ENCODE measurements around the gene DTNB.
A peak's percentile ranks its signal among the peaks of the same experiment; 100 is the strongest.
"Not testable (repeated sequence)": the region's sequence is repeated elsewhere in the genome, so short reads cannot be mapped to it uniquely, and the experiment has no call there.

Gene DTNB

GRCh38 chr2:25411281-25411680 lies 262.1 kb downstream of the DTNB start:
- no peak for DNase-seq

DNA sequence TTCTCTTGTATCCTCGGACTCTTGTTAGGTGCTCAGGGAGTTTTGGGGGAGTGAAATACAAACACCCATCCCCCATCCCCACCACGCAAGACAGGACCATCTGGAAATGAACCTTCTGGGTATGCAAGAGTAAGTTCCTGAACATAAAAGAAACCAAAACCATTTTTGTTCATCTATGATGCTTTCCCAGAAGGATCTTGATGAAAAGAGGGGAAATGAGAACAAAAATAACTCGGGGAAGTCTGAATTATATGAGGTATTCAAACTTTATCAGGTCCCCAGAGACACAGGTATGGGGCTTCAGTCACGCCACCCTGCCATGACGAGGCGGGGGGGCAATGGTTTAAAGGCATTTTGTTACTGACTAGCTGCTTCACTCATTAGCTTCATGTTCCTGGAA lies 263.0 kb downstream of the DTNB start:
- DNase-seq, result no peak

GRCh38 chr2:25409468-25409867 lies 263.9 kb downstream of the DTNB start:
- DNase-seq, result no peak

- no peak for DNase-seq
These were observed 264.3 kb downstream of the DTNB start for GRCh38 chr2:25409044-25409443.

DNA sequence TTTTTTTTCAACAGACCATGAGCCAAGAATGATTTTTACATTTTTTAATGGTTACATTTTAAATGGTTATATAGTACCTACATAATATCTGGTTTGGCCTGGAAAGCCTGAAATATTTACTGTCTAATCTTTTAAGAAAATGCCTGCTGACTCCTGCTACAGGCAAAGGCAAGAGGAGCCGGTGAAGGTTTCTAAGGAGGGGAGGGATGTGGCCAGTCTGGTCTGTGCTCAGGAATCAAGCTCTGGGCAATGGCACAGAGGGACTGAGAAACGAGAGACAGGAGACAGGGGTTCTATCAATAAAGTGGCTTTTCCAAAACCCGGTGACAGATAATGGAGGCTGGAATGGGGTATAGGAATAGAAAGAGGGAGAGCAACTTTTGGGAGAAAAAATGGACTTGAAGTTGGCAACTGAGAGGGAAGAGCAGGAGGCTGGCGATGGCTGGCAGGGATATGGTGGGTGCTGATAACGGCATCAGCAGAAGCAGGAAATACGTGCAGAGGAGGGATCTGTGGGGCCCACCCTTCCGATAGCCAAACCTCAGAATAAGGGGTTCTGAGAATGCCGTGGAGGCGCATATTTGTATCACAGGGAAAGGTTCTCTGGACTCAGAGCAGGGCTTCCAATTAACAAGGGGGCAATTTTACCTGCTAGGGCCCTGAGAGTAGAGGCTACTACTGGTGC lies 267.6 kb downstream of the DTNB start:
- DNase-seq, result no peak

- DNase-seq, result not testable (repeated sequence)
These were observed 270.1 kb downstream of the DTNB start for GRCh38 chr2:25403120-25403760.

GRCh38 chr2:25402477-25402876 lies 270.9 kb downstream of the DTNB start:
- DNase-seq, result no peak

- DNase-seq, result no peak
These were observed 271.9 kb downstream of the DTNB start for GRCh38 chr2:25401307-25402026.

DNA sequence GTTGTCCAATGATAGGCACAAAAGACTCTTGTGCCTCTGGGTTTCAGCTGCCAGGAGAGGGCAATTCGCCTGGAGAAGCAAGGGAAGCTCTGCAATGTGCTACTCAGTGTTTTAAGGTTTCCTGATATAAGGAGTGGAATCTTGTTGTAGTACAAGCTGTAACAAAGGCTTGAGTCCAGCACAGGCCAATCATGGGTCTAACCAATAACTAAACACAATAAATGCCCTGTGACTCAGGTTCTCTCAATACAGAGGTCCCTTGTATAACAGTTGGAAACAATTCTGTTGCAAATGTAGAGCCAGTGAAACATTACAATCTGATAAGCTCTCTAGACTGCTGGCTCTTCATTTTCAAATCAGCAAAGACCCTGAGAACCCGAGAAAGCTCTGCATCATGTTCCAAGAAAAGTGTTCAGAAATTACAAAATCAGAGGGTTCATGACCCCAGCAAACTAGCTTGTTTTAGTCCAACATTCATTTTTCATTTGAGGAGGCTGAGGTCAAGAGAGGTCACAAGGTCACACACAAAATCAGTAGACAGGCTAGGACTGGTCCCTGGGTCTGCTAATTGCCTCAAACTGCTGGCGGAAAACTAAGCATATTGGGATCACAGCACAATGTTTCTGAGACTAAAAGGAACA lies 272.7 kb downstream of the DTNB start:
- DNase-seq, result no peak

GRCh38 chr2:25400169-25400568 lies 273.2 kb downstream of the DTNB start:
- DNase-seq, result no peak

- no peak for DNase-seq
These were observed 274.8 kb downstream of the DTNB start for GRCh38 chr2:25398534-25398933.

DNA sequence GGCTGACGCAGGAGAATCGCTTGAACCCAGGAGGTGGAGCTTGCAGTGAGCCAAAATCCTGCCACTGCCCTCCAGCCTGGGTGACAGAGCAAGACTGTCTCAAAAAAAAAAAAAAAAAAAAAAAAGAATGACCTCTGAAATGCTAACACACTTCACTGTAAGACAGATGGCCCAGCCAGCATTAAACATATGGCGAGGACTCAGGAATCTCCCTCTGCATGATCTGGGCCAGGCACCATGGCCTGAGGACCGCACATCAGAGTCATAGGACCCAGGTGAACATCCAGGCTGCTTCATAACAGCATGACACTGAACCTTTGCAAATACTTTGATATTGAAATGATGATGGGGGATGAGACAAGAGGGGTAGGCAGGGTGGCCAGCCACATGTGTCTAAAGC lies 275.6 kb downstream of the DTNB start:
- DNase-seq, result no peak

DNA sequence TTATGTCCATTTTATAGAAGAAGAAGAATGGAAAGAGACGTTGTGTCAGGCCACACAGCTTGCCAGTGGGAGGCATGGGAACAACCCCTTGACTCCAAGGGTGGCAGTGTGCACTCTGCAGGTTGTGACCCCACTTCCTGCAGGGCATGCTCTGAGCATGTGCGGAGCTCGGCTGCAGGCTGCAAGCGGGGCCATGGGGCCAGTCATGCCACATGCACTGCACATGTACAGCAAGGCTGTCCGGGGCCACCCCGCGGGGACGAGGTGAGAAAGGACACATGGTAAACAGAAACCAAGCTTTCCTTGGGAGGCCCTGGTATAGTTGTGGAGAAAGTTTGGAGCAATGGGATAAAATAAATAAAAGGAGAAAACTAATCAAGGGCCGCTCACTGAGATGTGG lies 284.2 kb downstream of the DTNB start:
- no peak for DNase-seq

- DNase-seq, result no peak
These were observed 284.9 kb downstream of the DTNB start for GRCh38 chr2:25388491-25388890.

- DNase-seq, result no peak
These were observed 285.4 kb downstream of the DTNB start for GRCh38 chr2:25387876-25388449.

GRCh38 chr2:25386971-25387875 lies 286.2 kb downstream of the DTNB start:
- DNase-seq, result no peak

GRCh38 chr2:25385910-25386309 lies 287.5 kb downstream of the DTNB start:
- no peak for DNase-seq

DNA sequence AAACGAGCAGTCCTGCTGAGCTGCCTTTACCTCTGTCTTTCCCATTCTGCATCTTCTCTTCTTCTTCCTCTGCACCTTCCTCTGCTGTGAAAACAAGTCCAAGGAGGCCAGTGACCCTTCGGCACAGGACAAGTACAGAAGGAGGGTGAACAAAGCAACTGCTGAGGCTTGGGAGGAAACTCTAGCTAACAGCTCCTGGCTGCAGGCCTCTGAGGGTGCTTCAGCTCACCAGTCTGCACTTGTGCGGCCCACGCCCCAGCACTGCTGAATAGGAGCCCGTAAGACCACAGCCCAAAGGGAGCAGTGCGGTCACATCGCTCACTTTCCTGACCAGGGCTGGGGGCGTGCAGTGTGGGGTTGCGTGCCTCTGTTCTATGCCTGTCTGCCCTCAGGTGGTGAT lies 289.6 kb downstream of the DTNB start:
- DNase-seq, result no peak

DNA sequence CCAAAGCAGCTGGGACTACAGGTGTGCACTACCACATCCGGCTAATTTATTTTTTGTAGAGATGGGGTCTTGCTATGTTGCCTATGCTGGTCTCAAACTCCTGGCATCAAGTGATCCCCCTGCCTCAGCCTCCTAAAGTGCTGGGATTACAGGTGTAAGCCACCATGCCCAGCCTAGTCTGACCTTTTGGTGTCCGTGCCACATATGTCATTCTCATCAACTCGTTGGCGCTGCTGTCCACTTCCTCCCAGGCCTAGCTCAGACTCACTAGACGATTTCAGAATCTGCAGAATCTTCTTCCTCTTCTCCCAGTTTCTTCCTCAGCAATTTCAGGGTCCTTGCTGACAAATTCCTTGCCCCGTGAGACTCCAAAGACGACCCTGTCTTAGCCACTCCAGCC lies 291.9 kb downstream of the DTNB start:
- peak; percentile 46 for DNase-seq

GRCh38 chr2:25380586-25381375 lies 292.6 kb downstream of the DTNB start:
- peak; percentile 38 for DNase-seq

GRCh38 chr2:25380023-25380422 lies 293.4 kb downstream of the DTNB start:
- DNase-seq, result peak; percentile 42

Data from activated CD8-positive, alpha-beta memory T cell treated with anti-CD3 and anti-CD28 coated beads, Interleukin-2, amount 50 U/mL, for 48 hours (primary cell).